NCI-H2196 (cell line): Measurements from ENCODE around the gene TMEM164.
"Not testable (repeated sequence)": the region's sequence is repeated elsewhere in the genome, so short reads cannot be mapped to it uniquely, and the experiment has no call there.

Experiments
- DNase-seq: peaks from one replicate; lab custom pipeline; 2025; ENCODE audit not compliant: unreplicated experiment; lab: John Stamatoyannopoulos, UW

Gene TMEM164

DNA sequence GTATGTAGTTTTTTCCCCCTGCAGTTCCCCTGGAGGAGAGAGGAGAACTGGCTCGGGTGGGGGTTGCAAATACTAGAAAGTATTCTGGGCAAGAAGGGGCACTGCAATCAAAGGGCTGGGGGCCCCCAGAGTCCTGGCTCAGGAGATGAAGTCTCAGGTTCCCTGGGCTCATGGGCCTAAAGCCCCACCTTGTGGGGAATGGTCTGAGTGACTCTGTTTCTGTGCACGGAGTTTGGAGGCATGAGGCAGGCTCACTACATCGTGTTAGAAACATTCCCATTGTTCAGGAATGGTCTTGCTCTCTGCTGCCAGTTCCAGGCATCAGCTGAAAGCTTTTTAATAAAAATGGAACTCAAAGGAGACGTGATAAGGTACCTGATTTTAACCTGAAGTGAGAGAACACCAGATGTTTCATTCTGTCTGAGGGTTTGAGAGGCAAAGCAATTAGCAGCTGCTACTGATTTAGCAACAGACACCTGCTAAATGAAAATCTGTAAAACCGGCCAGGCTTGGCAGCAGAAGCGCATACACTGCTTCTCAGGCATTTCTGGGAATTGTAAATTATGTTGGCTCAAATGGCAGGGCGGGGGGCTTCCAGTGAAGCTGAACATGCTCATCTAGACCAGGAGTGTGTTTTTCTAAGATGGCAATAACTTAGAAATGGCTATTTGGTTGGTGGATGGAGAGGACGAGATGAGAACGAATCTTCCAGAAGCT, 122.7 kb downstream of the TMEM164 start:
- DNase-seq: no peak

GRCh38 chrX:110131031-110131430, 128.1 kb downstream of the TMEM164 start:
- DNase-seq: no peak

DNA sequence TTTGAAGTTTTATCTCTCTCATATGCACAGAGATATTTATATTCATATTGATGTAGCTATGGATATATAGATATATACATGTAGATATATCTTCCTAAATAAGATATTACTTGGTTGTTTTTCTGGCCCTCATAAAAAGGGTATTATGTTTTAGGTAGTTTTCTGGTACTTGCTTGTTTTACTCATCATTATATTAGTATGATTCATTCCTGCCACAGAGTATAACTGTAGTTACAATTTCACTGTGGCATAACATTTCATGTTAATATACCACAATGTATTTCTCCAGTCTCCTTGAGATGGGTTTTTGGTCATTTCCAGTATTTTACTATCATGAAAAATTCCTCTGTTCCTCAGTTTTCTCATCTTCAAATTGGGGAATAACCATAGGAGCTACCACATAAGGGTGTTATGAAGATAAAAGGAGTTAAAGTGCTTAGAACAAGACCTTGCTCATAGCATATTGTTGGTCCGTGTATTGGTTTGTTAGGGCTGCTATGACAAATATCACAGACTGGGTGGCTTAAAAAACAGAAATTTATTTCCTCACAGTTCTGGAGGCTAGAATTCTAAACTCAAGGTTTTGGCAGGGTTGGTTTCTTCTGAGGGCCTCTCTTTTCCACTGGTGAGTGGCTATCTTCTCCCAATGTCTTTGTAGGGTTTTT, 129.7 kb downstream of the TMEM164 start:
- DNase-seq: no peak

GRCh38 chrX:110133735-110134370, 130.9 kb downstream of the TMEM164 start:
- DNase-seq: no peak

DNA sequence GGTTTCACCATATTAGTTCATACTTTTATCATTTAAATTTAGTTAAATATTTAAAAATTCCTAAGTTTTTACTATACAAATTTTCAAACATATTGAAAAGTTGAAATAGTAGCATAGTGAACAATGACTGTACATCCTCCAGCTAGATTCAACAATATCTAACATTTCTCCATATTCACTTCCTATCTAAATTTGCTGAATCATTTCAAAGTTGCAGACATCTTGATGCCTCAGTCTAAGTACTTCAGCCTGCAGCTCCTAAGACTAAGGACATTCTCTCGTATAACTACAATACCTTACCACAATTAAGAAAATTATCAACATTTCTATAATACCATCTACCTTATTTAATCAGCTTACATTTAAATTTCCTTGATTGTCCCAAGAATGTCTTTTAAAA, 132.7 kb downstream of the TMEM164 start:
- DNase-seq: no peak

- no peak for DNase-seq
These were observed 133.2 kb downstream of the TMEM164 start for GRCh38 chrX:110136136-110136535.

GRCh38 chrX:110138557-110138956, 135.6 kb downstream of the TMEM164 start:
- DNase-seq: no peak

- DNase-seq: no peak
These were observed 136.3 kb downstream of the TMEM164 start for GRCh38 chrX:110139172-110139571.

- DNase-seq: no peak
These were observed 139.2 kb downstream of the TMEM164 start for GRCh38 chrX:110142096-110142495.

GRCh38 chrX:110143454-110144210, 140.7 kb downstream of the TMEM164 start:
- DNase-seq: no peak

- DNase-seq: no peak
These were observed 142.4 kb downstream of the TMEM164 start for GRCh38 chrX:110145311-110145710.

GRCh38 chrX:110145854-110146253, 142.9 kb downstream of the TMEM164 start:
- no peak for DNase-seq

DNA sequence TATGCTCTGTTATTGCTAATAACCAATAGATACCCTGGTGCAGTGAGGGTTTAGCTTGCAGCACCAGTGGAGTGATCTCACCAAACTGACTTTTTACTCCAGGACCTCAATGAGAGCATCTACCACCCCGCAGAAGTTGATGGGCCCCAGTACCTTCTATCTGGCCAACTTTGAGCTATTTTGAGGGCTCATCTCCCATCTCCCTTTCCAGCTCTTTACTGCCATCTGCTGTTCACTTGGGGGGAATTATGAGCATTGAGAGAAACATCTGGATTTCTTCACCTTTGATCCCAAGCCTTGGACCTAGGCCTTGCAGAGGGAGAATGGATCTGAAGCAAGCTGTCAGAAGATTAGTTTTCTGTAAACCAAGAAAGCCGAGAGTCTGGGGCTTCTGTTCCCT, 143.6 kb downstream of the TMEM164 start:
- peak; percentile 58 for DNase-seq

GRCh38 chrX:110153244-110153643, 150.3 kb downstream of the TMEM164 start:
- no peak for DNase-seq

DNA sequence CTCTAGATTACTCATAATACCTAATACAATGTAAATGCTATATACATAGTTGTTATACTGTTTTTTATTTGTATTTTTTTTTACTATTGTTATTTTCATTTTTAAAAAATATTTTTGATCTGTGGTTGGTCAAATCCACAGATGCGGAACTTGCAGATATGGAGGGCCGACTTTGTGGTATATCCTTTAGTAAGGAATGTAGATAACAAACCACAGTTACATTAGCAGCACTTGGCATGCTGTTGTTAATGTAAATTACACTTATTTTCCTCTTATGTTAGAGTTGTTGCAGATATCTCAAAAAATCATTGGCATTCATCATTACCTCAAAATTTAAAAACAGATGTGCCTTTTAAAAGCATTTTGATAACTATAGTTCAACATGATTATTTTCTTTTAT, 151.0 kb downstream of the TMEM164 start:
- no peak for DNase-seq

DNA sequence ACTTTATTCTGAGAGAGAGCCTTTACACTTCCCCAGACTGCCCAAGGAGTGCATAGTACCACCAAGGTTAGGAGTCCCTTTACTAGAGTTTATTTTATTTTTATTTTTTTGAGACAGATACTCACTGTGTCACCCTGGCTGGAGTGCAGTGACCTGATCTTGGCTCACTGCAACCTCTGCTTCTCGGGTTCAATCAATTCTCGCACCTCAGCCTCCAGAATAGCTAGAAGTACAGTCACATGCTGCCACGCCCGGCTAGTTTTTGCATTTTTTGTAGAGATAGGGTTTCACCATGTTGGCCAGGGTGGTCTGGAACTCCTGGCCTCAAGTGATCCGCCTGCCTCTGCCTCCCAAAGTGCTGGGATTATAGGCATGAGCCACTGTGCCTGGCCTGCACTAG, 151.4 kb downstream of the TMEM164 start:
- DNase-seq: not testable (repeated sequence)

- DNase-seq: no peak
These were observed 152.8 kb downstream of the TMEM164 start for GRCh38 chrX:110155759-110156158.

GRCh38 chrX:110156167-110156754, 153.3 kb downstream of the TMEM164 start:
- peak; percentile 6 for DNase-seq

DNA sequence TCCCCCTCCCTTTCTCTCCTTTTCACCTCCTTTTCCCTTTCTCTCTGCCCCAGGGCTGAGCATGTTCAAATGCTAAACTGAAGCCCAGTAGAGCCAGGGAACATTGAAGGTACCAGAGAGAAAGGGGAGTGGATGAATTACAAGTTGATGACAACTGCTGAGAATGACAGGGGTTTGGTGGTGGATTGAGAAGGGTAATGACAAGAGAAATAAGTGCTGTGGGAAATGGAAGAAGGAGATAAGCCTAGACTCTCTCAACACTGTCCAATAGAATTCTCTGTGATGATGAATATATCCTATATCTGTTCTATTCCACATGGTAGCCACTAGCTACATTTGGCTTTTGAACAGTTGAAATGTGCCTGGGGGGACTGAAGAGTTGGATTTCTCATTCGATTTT, 154.5 kb downstream of the TMEM164 start:
- DNase-seq: no peak

DNA sequence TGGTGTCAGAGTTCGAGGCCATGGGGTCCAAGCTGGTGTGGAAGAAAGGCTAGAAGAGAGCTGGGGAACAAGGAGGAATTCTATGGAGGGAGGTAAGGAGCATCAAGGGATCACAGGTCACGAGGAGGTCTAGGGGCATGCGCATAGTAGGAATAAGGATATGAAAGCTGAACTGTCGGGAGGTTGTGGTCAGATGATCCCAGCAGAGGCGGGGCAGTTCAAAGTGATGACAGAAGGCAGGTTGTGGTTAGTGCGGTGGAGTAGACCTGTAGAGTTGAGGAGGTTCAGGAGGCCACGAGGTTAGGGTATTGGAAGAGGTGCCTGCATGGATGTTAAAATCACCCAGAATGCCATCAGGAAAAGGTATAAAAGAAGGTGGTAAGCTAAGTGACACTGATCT, 156.3 kb downstream of the TMEM164 start:
- DNase-seq: no peak

DNA sequence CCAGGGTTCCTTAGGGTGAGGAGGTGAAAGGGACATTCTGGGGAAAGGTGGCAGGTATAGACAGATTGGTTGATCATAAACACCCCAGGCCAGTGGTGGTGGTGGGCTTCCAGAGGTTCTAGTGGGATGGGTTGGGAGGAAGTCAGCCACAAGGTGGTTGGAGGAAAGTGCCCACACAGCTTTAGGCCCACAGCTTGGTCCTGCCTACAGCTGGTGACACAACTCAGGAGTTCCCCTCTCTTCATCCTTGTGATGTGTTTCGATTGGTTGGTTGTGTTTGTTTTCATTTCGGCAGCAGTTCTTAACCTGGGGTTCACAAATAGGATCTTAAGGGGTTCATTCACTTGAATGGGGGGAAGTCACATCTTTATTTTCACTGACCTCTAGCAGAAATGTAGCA, 157.0 kb downstream of the TMEM164 start:
- DNase-seq: no peak
